DND-41 (cell line): ENCODE results near the gene ELMO3.

Experiments used
- ATAC-seq: fragments of 200-7000 bp; cut with Tn5 transposase; 3 replicates; pipeline ENCODE4 v1.9.1; 2021; ENCODE audit warnings: low read depth; ENCODE audit not compliant: insufficient read depth
- DNase-seq: peaks from one replicate; pipeline ENCODE4 v3.0.0-alpha.2; 2020
- H2AFZ ChIP-seq: 2 replicates; pipeline ENCODE4 v1.6.0; 2012; ENCODE audit warnings: low read depth, low read length
- H3K27ac ChIP-seq: 2 replicates; pipeline ENCODE4 v1.5.1; 2012; ENCODE audit warnings: low read length, inconsistent platforms
- H3K27me3 ChIP-seq: fragments of 200-600 bp; sonication (generic); 2 replicates; pipeline ENCODE4 v1.6.0; 2012; ENCODE audit warnings: low read length, mild to moderate bottlenecking, inconsistent platforms; ENCODE audit not compliant: insufficient read depth, poor library complexity
- H3K36me3 ChIP-seq: 2 replicates; pipeline ENCODE4 v1.5.1; 2012; ENCODE audit warnings: low read length, inconsistent platforms; ENCODE audit not compliant: insufficient read depth
- H3K4me1 ChIP-seq: 2 replicates; pipeline ENCODE4 v1.5.1; 2012; ENCODE audit warnings: mild to moderate bottlenecking, low read length; ENCODE audit not compliant: insufficient read depth
- H3K4me2 ChIP-seq: 2 replicates; pipeline ENCODE4 v1.6.0; 2012; ENCODE audit warnings: mild to moderate bottlenecking, moderate library complexity, low read length, inconsistent platforms; ENCODE audit not compliant: insufficient read depth
- H3K4me3 ChIP-seq, 2 experiments: fragments of 200-600 bp in 1 of 2; shearing (Covaris generic) in 1 of 2; 2 replicates each; pipeline ENCODE4 v1.5.1; 2012 to 2016; ENCODE audit warnings: inconsistent platforms in 2 of 2, low read length in 2 of 2, mild to moderate bottlenecking in 2 of 2, low read depth in 1 of 2, moderate library complexity in 1 of 2
- H3K79me2 ChIP-seq: 2 replicates; pipeline ENCODE4 v1.6.0; 2012; ENCODE audit warnings: low read length, inconsistent platforms; ENCODE audit not compliant: insufficient read depth
- H3K9ac ChIP-seq: 2 replicates; pipeline ENCODE4 v1.6.0; 2012; ENCODE audit warnings: low read depth, mild to moderate bottlenecking, inconsistent platforms, low read length, moderate library complexity
- H3K9me3 ChIP-seq: 2 replicates; pipeline ENCODE4 v1.5.1; 2012; ENCODE audit warnings: low read length, moderate library complexity, mild to moderate bottlenecking, inconsistent platforms; ENCODE audit not compliant: insufficient read depth, severe bottlenecking
- H4K20me1 ChIP-seq: 2 replicates; pipeline ENCODE4 v1.6.0; 2012; ENCODE audit warnings: low read length; ENCODE audit not compliant: insufficient read depth
- CTCF ChIP-seq: IDR thresholded peaks from 2 replicates; pipeline ENCODE4 v1.5.1; 2012; ENCODE audit warnings: borderline replicate concordance, low read length, moderate library complexity, mild to moderate bottlenecking; ENCODE audit not compliant: poor library complexity, severe bottlenecking; ENCODE audit errors: extremely low read depth
- EZH2 ChIP-seq: IDR thresholded peaks from 3 replicates; pipeline ENCODE4 v1.6.1; 2012; ENCODE audit warnings: borderline replicate concordance, low read depth, mild to moderate bottlenecking, moderate library complexity, low read length, inconsistent platforms; ENCODE audit not compliant: severe bottlenecking

Gene ELMO3

GRCh38 chr16:67212766-67213165 is 13.8 kb downstream of the ELMO3 start:
- Histone ChIP-seq H3K27me3 (no peaks in the 10 kb centered on the region), H3K9ac (no peak overlapping the region), H3K79me2 (no peaks in the 10 kb centered on the region), H3K4me2 (no peak overlapping the region), H2AFZ (no peak overlapping the region), H4K20me1 (no peaks in the 10 kb centered on the region), H3K4me3 (no peak overlapping the region), H3K27ac (no peak overlapping the region), H3K9me3 (no peaks in the 10 kb centered on the region), H3K36me3 (no peaks in the 10 kb centered on the region; the same call in 1 of the 2 replicates), H3K4me1 (no peaks in the 10 kb centered on the region)
- TF ChIP-seq CTCF (no peak), EZH2 (no peak)
- DNase-seq: no peak
- ATAC-seq: no peak

- Histone ChIP-seq H3K4me1 (no peaks in the 10 kb centered on the region), H3K9ac (no peak overlapping the region), H3K27me3 (no peaks in the 10 kb centered on the region), H2AFZ (no peak overlapping the region), H3K27ac (no peak overlapping the region), H3K4me3 (no peak overlapping the region), H3K79me2 (no peaks in the 10 kb centered on the region), H4K20me1 (no peaks in the 10 kb centered on the region), H3K36me3 (no peaks in the 10 kb centered on the region; the same call in 1 of the 2 replicates), H3K9me3 (no peaks in the 10 kb centered on the region), H3K4me2 (no peak overlapping the region)
- ATAC-seq (no peak), DNase-seq (no peak)
- TF ChIP-seq EZH2 (no peak), CTCF (no peak)
Measured at GRCh38 chr16:67213197-67214019, 14.5 kb downstream of the ELMO3 start.

- Histone ChIP-seq H3K4me1 (no peaks in the 10 kb centered on the region), H3K9me3 (no peaks in the 10 kb centered on the region), H3K9ac (no peak overlapping the region), H3K27me3 (no peaks in the 10 kb centered on the region), H3K4me2 (no peak overlapping the region), H2AFZ (no peak overlapping the region), H3K36me3 (no peaks in the 10 kb centered on the region; the same call in 1 of the 2 replicates), H3K27ac (no peak overlapping the region), H3K79me2 (no peaks in the 10 kb centered on the region), H3K4me3 (no peak overlapping the region), H4K20me1 (no peaks in the 10 kb centered on the region)
- DNase-seq: no peak
- no peak for TF ChIP-seq CTCF
- TF ChIP-seq EZH2: no peak
- ATAC-seq: no peak
Measured at GRCh38 chr16:67215706-67216105, 16.8 kb downstream of the ELMO3 start.
